Fibroblast of villous mesenchyme (primary cell): Measurements from ENCODE around the gene SERGEF. TPM values are rescaled to one million over a fixed set of nuclear protein-coding genes. Genes with fewer than 3 reads are reported as not detected.

Experiments
- DNase-seq: peaks from one replicate; pipeline ENCODE4 v3.0.0-alpha.2; 2010; ENCODE audit warnings: low read depth
- H3K4me3 ChIP-seq: 2 replicates; pipeline ENCODE4 v1.5.1; 2011; ENCODE audit warnings: low read depth, mild to moderate bottlenecking, low read length
- total RNA-seq: library from RNA; depleted of rRNA; stranded (reverse); fragments of >200 nt; gene quantifications from 2 replicates; pipeline ENCODE4 v1.2.3, GENCODE V29; 2012
- TF ChIP-seq, protein P1 (sequence below): IDR thresholded peaks from 2 replicates; pipeline ENCODE4 v1.5.1; 2012; ENCODE audit warnings: low read depth, mild to moderate bottlenecking, low read length; ENCODE audit not compliant: insufficient read depth

The SERGEF gene
- total RNA-seq = 21.2 and 25.4 TPM in 2 replicates

DNA sequence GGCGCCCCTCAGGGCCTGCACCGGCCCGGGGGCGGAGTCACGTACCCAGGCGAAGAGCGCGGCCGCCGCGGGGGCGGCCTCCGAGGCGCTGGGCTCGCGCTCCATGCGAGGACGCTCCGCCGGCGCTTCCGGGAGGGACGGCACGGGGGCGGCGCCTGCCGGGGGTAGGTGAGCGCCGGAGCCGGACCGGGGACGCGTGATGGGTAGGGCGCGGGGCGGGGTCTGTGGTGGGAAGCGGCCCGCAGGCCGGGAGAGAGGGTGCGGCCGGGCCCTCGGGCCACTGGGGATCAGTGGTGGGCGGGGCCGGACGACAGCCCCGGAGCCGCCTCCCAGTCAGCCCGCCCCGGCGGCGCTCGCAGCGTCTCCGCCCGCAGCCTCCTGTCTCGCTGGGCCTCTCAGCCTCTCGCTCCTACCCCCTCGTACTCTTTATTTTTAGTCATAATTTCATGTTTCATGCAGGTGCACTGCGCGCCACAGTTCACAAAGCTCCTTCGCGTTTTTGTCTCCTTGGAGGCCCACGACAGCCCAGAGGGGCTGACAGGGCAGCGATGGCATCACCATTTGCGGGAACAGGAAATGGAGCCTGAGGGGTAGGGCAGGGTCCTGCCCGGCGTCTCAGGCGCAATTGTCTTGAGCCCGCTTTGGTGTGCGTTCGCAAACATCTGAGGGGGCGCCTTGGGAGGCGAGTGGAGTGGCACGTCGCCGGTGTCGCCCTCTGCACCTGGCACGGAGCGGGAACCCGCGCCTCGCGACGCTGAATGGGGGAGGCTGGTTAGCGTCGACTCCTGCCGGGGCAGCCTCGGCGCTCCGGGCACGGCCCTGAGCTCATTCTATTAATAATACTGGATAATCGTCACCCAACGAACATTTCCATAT is at the start of gene SERGEF:
SERGEF (minus strand) TSS at position 142 of the 876 bp plus-strand sequence; CDS start at position 105, 37 bp downstream.
- peak; percentile 89 for DNase-seq
- peak within 1 kb of the TSS; percentile 88 for H3K4me3 ChIP-seq
- TF ChIP-seq, protein P1, sequence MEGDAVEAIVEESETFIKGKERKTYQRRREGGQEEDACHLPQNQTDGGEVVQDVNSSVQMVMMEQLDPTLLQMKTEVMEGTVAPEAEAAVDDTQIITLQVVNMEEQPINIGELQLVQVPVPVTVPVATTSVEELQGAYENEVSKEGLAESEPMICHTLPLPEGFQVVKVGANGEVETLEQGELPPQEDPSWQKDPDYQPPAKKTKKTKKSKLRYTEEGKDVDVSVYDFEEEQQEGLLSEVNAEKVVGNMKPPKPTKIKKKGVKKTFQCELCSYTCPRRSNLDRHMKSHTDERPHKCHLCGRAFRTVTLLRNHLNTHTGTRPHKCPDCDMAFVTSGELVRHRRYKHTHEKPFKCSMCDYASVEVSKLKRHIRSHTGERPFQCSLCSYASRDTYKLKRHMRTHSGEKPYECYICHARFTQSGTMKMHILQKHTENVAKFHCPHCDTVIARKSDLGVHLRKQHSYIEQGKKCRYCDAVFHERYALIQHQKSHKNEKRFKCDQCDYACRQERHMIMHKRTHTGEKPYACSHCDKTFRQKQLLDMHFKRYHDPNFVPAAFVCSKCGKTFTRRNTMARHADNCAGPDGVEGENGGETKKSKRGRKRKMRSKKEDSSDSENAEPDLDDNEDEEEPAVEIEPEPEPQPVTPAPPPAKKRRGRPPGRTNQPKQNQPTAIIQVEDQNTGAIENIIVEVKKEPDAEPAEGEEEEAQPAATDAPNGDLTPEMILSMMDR = peak; percentile 16

DNA sequence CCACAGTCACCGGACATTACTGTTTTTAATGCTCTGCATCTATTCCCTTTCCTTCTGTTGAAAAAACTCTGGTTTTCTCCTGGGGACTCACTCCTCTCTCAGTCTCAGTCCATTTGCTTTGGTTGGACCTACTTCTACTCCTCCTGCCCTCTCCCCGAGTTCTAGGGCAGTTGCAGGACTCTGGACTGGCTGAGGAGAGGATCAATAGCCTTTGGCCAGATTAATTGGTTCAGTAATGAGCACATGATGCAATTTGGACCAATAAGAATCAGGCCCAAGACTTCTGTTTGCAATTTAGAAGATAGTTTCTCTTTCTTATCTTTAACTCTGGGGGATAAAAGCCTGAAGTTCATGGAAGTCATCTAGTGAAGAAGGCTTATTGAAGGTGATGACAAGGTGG is 48.5 kb upstream of the SERGEF start:
- DNase-seq = no peak
- TF ChIP-seq, protein P1 = no peak
- no peak overlapping the region for H3K4me3 ChIP-seq

DNA sequence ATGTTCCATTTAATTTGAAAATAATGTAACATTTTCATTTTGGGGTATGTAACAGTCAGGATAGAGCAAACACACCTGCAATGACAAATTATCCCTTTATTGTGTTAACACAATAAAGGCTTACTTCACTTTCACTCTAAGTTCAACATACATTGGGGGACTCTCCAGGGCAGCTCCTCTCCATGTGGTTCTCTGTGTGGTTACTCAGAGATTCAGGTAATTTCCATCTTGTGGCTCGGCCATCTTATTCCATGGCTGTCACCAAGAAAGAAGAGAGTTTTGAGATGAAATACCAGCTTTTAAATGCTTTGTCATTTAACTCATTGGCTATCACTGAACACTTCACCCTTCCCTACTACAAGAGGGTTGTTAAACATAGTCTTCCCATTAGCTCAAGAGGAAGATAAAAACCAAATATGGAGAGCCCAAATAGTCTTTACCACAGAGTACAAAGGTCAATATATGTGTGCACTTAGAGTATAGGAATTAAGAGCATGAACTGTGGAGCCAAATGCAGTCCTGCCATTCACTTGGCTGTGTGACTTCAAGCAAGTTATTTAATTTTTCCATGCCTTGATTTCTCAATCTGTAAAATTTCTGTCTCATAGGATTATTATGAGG is 43.8 kb upstream of the SERGEF start:
- no peak for DNase-seq
- TF ChIP-seq, protein P1 = no peak

DNA sequence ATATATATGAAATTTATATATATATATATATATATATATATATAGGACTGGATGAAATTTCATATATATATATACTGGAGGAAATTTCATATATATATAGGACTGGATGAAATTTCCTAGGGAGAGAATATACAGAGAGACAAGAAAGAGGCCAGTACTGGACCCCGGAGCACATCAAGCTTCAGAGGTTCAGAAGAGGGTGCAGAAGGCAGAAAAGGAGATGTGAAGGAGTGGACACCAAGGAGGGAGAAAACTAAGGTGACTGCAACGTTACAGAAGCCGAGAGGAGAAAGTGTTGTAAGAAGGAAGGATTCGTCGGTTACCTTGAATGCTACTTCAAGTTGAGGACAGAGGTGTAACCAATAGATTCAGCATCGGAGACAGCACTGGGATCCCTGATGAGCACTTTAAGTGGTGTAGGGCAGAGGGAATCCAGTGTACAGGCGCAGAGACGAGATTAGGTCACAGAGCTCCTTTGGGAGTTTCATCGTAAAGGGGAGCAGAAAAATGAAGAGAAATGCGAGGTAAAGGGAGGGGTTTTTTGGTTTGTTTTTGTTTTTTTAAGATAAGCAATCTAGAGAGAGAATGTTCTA is 41.8 kb upstream of the SERGEF start:
- DNase-seq = no peak
- TF ChIP-seq, protein P1 = no peak
- H3K4me3 ChIP-seq = no peak overlapping the region

More for the DNA sequence above, 43.8 kb upstream of the SERGEF start:
- H3K4me3 ChIP-seq = no peak overlapping the region

DNA sequence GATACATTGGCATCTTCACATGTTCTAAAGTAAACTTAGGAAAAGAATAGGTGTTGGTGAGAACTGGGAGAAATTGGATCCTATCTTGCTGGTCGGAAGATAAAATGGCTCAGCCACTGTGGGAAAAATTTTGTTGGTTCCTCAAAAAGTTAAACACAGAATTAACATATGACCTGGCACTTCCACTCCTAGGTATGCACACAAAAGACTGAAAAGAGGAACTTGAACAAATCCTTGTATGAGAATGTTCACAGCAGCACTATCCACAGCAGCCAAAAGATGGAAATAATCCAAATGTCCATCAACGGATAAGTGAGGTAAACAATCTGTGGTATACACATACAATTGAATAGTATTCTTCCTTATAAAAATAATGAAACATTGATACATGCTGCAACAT is 38.0 kb upstream of the SERGEF start:
- no peak for DNase-seq
- TF ChIP-seq, protein P1 = no peak
- no peak overlapping the region for H3K4me3 ChIP-seq

DNA sequence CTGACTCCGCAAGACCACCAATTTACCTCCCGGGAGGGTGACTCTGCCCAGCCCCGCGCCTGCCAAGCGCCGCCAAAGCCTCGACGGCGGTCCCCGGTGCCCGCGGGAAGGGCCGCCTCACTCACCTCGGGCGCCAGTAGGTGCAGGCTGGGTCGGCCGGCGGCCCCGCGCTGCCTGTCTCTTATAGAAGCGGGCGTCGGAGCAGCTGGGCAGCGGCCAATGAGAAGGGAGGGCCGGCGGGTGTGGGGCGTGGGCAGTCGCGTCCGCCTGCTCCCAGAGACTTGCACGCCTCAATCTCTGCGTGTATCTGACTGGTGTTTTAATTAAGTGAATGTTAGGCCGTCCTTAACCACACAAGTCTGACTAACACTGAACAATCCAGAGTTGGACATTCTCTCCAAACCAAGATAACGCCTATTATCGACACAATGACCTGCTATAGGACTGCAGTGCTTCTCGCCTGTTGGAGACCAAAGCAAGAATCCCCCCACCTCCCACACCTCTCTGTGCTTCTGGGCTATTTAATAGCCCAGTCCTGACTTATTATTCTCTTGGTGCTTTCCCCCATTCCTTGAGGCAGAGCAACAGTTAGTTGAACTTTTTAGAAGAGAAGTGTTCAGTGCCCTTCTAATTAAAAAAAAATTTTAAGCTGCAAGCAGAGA is 33.4 kb upstream of the SERGEF start, which contains the start of gene TPH1:
TPH1 (minus strand) TSS at position 154 of the 662 bp plus-strand sequence. CDS start 5,507 bp downstream, outside the sequence.
- TF ChIP-seq, protein P1 = no peak
- DNase-seq = peak; percentile 12
- H3K4me3 ChIP-seq = no peak within 1 kb of the TSS
